GM08714 (cell line): Measurements from ENCODE around the gene NAALADL2.

Source experiments
- H3K4me3 ChIP-seq: fragments of 200-500 bp; sonication (Bioruptor generic); 2 replicates; pipeline ENCODE4 v1.5.1; 2014; ENCODE audit warnings: mild to moderate bottlenecking, low read length, inconsistent platforms
- ZNF274 ChIP-seq: IDR thresholded peaks from 2 replicates; pipeline ENCODE4 v1.6.1; 2012; ENCODE audit warnings: mild to moderate bottlenecking, low read depth, low read length

The NAALADL2 gene

GRCh38 chr3:174937478-174937877, 78.3 kb downstream of the NAALADL2 start:
- no peak overlapping the region for H3K4me3 ChIP-seq
- TF ChIP-seq ZNF274, result no peak

- TF ChIP-seq ZNF274, result no peak
- no peak overlapping the region for H3K4me3 ChIP-seq
Measured at GRCh38 chr3:174938102-174938501, 79.0 kb downstream of the NAALADL2 start.

- no peak for TF ChIP-seq ZNF274
- H3K4me3 ChIP-seq, result no peak overlapping the region
Measured at GRCh38 chr3:174940151-174940550, 81.0 kb downstream of the NAALADL2 start.

- no peak overlapping the region for H3K4me3 ChIP-seq
- no peak for TF ChIP-seq ZNF274
Measured at GRCh38 chr3:174945276-174945675, 86.1 kb downstream of the NAALADL2 start.

GRCh38 chr3:174945951-174946350, 86.8 kb downstream of the NAALADL2 start:
- no peak for TF ChIP-seq ZNF274
- H3K4me3 ChIP-seq, result no peak overlapping the region

- no peak overlapping the region for H3K4me3 ChIP-seq
- TF ChIP-seq ZNF274, result no peak
Measured at GRCh38 chr3:174949523-174949922, 90.4 kb downstream of the NAALADL2 start.

- no peak for TF ChIP-seq ZNF274
- H3K4me3 ChIP-seq, result no peak overlapping the region
Measured at GRCh38 chr3:174951034-174951433, 91.9 kb downstream of the NAALADL2 start.

- no peak overlapping the region for H3K4me3 ChIP-seq
- TF ChIP-seq ZNF274, result no peak
Measured at GRCh38 chr3:174951498-174952005, 92.4 kb downstream of the NAALADL2 start.

GRCh38 chr3:174953068-174953467, 93.9 kb downstream of the NAALADL2 start:
- no peak overlapping the region for H3K4me3 ChIP-seq
- TF ChIP-seq ZNF274, result no peak

- H3K4me3 ChIP-seq, result no peak overlapping the region
- TF ChIP-seq ZNF274, result no peak
Measured at GRCh38 chr3:174955513-174956016, 96.4 kb downstream of the NAALADL2 start.

- H3K4me3 ChIP-seq, result no peak overlapping the region
- TF ChIP-seq ZNF274, result no peak
Measured at GRCh38 chr3:174957081-174957480, 97.9 kb downstream of the NAALADL2 start.

- H3K4me3 ChIP-seq, result no peak overlapping the region
- no peak for TF ChIP-seq ZNF274
Measured at GRCh38 chr3:174957551-174958001, 98.4 kb downstream of the NAALADL2 start.

- no peak overlapping the region for H3K4me3 ChIP-seq
- no peak for TF ChIP-seq ZNF274
Measured at GRCh38 chr3:174958671-174959328, 99.7 kb downstream of the NAALADL2 start.

GRCh38 chr3:174959556-174960065, 100.5 kb downstream of the NAALADL2 start:
- no peak overlapping the region for H3K4me3 ChIP-seq
- TF ChIP-seq ZNF274, result no peak

- TF ChIP-seq ZNF274, result no peak
Measured at GRCh38 chr3:174960898-174961297, 101.8 kb downstream of the NAALADL2 start.

GRCh38 chr3:174973465-174973864, 114.3 kb downstream of the NAALADL2 start:
- no peak for TF ChIP-seq ZNF274
- no peak overlapping the region for H3K4me3 ChIP-seq

More at GRCh38 chr3:174960898-174961297, 101.8 kb downstream of the NAALADL2 start:
- no peak overlapping the region for H3K4me3 ChIP-seq
